GM18499 (cell line): ENCODE measurements around the gene RYR3.

Source experiments
- ATAC-seq: cut with Tn5 transposase; IDR thresholded peaks from one replicate; pipeline ENCODE4 v1.9.1; 2021; ENCODE audit warnings: moderate number of reproducible peaks; ENCODE audit not compliant: insufficient read depth, unreplicated experiment

Gene RYR3

GRCh38 chr15:33317896-33318295, 7.1 kb downstream of the RYR3 start:
- ATAC-seq: no peak

- no peak for ATAC-seq
Observed at GRCh38 chr15:33320017-33320416, 9.2 kb downstream of the RYR3 start.

GRCh38 chr15:33322091-33322490, 11.3 kb downstream of the RYR3 start:
- no peak for ATAC-seq

- no peak for ATAC-seq
Observed at GRCh38 chr15:33324609-33325008, 13.8 kb downstream of the RYR3 start.

GRCh38 chr15:33326908-33327307, 16.1 kb downstream of the RYR3 start:
- ATAC-seq: no peak

- no peak for ATAC-seq
Observed at GRCh38 chr15:33328106-33328505, 17.3 kb downstream of the RYR3 start.

- no peak for ATAC-seq
Observed at GRCh38 chr15:33329457-33329856, 18.7 kb downstream of the RYR3 start.

GRCh38 chr15:33330931-33331330, 20.2 kb downstream of the RYR3 start:
- ATAC-seq: no peak

- no peak for ATAC-seq
Observed at GRCh38 chr15:33341953-33342352, 31.2 kb downstream of the RYR3 start.

GRCh38 chr15:33343275-33343674, 32.5 kb downstream of the RYR3 start:
- no peak for ATAC-seq

- no peak for ATAC-seq
Observed at GRCh38 chr15:33344111-33344510, 33.3 kb downstream of the RYR3 start.

- no peak for ATAC-seq
Observed at GRCh38 chr15:33344530-33344929, 33.8 kb downstream of the RYR3 start.

- no peak for ATAC-seq
Observed at GRCh38 chr15:33354411-33354810, 43.6 kb downstream of the RYR3 start.

GRCh38 chr15:33357845-33358244, 47.1 kb downstream of the RYR3 start:
- ATAC-seq: no peak

GRCh38 chr15:33358306-33358705, 47.5 kb downstream of the RYR3 start:
- no peak for ATAC-seq

GRCh38 chr15:33360886-33361285, 50.1 kb downstream of the RYR3 start:
- no peak for ATAC-seq

- ATAC-seq: no peak
Observed at GRCh38 chr15:33369941-33370622, 59.3 kb downstream of the RYR3 start.

- no peak for ATAC-seq
Observed at GRCh38 chr15:33370623-33371020, 59.9 kb downstream of the RYR3 start.

- ATAC-seq: no peak
Observed at GRCh38 chr15:33371159-33371558, 60.4 kb downstream of the RYR3 start.

GRCh38 chr15:33374226-33374914, 63.6 kb downstream of the RYR3 start:
- ATAC-seq: no peak

GRCh38 chr15:33375236-33375635, 64.5 kb downstream of the RYR3 start:
- ATAC-seq: no peak

- ATAC-seq: no peak
Observed at GRCh38 chr15:33377204-33377603, 66.4 kb downstream of the RYR3 start.
